Measurements from ENCODE around the gene CTNNBIP1.

CTNNBIP1 gene

DNA sequence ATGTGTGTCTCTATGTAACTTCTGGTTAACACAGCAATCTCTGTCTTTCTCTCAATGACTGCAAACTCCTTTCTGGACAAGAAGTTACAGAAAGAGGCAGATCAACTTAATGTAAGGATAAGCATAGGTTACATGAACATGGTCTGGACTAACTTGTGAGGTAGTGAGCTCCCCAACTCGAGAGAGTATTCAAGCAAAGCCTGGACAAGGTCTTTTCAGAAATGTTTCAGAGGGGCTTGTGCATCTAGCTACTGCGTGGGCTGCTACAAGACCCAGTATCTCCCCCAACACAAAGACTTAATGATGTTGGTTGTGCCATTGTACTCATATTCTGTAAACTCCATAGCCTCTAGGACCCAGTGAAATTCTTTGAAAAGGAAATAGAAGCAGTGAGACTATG, 62.8 kb downstream of the CTNNBIP1 start:
- TF ChIP-seq, protein P1, sequence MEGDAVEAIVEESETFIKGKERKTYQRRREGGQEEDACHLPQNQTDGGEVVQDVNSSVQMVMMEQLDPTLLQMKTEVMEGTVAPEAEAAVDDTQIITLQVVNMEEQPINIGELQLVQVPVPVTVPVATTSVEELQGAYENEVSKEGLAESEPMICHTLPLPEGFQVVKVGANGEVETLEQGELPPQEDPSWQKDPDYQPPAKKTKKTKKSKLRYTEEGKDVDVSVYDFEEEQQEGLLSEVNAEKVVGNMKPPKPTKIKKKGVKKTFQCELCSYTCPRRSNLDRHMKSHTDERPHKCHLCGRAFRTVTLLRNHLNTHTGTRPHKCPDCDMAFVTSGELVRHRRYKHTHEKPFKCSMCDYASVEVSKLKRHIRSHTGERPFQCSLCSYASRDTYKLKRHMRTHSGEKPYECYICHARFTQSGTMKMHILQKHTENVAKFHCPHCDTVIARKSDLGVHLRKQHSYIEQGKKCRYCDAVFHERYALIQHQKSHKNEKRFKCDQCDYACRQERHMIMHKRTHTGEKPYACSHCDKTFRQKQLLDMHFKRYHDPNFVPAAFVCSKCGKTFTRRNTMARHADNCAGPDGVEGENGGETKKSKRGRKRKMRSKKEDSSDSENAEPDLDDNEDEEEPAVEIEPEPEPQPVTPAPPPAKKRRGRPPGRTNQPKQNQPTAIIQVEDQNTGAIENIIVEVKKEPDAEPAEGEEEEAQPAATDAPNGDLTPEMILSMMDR (IDR thresholded peaks at IDR 0.05), result no peak
- H3K27ac ChIP-seq, result no peak overlapping the region
- peaks cover 2 to 9% of the 10 kb centered on the region in 2 experiments for H3K4me1 ChIP-seq (ENCODE audit: control insufficient read depth in 1 of 2, insufficient read depth in 1 of 2, low read depth in 1 of 2, low read length in 1 of 2)
- no peaks in the 10 kb centered on the region for H3K9me3 ChIP-seq
- peaks cover 10% of the 10 kb centered on the region for H3K36me3 ChIP-seq
- peaks cover 9% of the 10 kb centered on the region for H3K27me3 ChIP-seq
- H3K4me3 ChIP-seq (ENCODE audit: low read depth in 1 of 2, low read length in 1 of 2), result no peak overlapping the region

DNA sequence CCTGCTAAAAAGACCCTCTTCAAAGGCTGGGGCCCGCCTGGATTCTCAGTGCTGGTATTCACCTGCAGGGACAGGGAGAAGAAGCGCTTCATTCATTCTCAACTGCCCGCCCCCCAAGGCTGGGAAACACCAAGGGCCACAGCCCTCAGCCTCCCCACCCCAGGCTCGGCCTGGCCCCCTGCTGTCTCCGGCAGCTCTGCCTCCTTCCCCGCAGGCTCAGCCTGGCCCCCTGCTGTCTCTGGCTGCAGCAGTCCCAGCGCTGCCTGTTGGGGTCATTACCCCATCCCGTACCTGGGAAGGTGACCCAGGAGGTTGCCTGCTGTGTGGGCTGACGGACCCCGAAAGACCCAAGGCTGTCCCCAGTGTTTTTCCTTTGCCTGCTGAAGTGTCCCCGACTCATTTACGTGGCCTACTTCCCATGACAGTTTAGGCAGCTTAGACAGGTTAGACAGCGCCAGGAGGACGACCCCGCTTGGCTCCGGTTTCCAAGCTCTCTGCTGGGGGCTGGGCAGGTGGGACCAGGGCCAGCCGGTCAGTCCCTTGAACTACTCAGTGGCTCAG, 63.4 kb downstream of the CTNNBIP1 start:
- Histone ChIP-seq H3K4me3 (ENCODE audit: low read depth in 1 of 2, low read length in 1 of 2) (no peak overlapping the region), H3K9me3 (no peaks in the 10 kb centered on the region), H3K27ac (no peak overlapping the region), H3K4me1 (ENCODE audit: control insufficient read depth in 1 of 2, insufficient read depth in 1 of 2, low read depth in 1 of 2, low read length in 1 of 2) (peaks cover 0 to 7% of the 10 kb centered on the region in 2 experiments), H3K36me3 (peaks cover 10% of the 10 kb centered on the region), H3K27me3 (peaks cover 9% of the 10 kb centered on the region)
- TF ChIP-seq, protein P1 (IDR thresholded peaks at IDR 0.05), result no peak

DNA sequence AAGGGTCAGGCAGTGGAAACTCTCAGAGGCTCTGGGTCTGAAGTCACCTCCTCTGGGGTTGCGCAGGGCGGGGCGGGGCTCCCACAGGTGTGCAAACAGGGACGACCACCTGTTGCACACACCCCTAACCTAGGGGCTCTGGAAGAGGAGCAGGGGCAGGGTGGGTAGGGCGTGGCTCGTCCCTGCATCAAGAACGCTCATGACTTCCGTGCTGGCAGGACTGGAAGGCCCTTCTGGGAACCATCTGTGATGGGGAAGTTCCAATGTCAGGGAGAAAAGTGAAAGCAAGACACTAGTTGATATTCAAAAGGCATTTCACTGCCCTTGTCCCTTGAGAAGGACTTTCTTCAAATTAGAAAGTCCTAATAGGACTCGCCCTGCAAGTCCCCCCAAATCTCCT, 64.2 kb downstream of the CTNNBIP1 start:
- TF ChIP-seq, protein P1 (IDR thresholded peaks at IDR 0.05), result no peak
- peaks cover 10% of the 10 kb centered on the region for H3K36me3 ChIP-seq
- no peak overlapping the region for H3K27ac ChIP-seq
- peaks cover 7% of the 10 kb centered on the region for H3K27me3 ChIP-seq
- peaks cover 0 to 7% of the 10 kb centered on the region in 2 experiments for H3K4me1 ChIP-seq (ENCODE audit: control insufficient read depth in 1 of 2, insufficient read depth in 1 of 2, low read depth in 1 of 2, low read length in 1 of 2)
- H3K9me3 ChIP-seq, result no peaks in the 10 kb centered on the region
- no peak overlapping the region for H3K4me3 ChIP-seq (ENCODE audit: low read depth in 1 of 2, low read length in 1 of 2)

DNA sequence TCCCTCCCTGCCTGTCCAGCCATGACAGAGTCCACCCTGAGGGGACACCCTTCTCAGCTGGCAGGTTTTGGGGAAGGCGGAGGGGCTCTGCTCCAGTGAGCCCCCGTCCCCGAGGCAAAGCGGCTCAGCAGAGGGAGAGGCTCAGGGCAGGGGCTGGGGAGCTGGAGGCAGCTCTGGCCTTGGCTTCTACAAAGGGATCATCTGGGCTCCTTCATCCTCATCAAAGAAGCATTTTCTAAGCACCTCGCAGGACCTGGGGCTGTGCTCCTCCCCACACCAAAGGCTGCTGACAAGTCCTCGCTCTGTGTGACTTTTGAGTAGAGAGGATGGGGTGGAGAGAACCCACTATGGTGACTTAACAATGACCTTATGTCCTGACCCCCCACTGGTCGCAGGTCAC, 65.3 kb downstream of the CTNNBIP1 start:
- Histone ChIP-seq H3K4me1 (ENCODE audit: control insufficient read depth in 1 of 2, insufficient read depth in 1 of 2, low read depth in 1 of 2, low read length in 1 of 2) (no peaks in the 10 kb centered on the region), H3K27me3 (no peaks in the 10 kb centered on the region), H3K36me3 (peaks cover 10% of the 10 kb centered on the region), H3K4me3 (ENCODE audit: low read depth in 1 of 2, low read length in 1 of 2) (no peak overlapping the region), H3K27ac (no peak overlapping the region), H3K9me3 (no peaks in the 10 kb centered on the region)
- TF ChIP-seq, protein P1 (IDR thresholded peaks at IDR 0.05), result no peak

DNA sequence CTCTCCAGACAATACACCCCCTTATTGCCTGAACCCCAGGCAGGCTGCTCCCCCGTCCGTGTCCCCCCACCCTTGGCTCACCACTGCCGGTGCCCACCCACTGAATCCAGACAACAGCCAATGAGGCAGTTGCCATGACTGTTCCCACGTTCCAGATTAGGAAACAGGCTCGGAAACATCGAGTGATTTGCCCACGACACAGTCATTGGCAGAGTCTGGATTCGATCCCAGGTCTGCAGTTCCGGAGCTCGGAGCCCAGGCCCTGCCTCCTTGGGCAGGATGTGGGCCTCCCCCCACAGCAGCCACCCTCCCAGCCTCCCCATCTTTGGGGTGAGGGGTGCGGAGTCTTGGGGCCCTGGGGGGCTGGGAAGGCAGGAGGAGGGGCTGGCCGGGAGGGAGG, 66.0 kb downstream of the CTNNBIP1 start:
- Histone ChIP-seq H3K4me1 (ENCODE audit: control insufficient read depth in 1 of 2, insufficient read depth in 1 of 2, low read depth in 1 of 2, low read length in 1 of 2) (no peaks in the 10 kb centered on the region), H3K27me3 (no peaks in the 10 kb centered on the region), H3K36me3 (peaks cover 8% of the 10 kb centered on the region), H3K4me3 (ENCODE audit: low read depth in 1 of 2, low read length in 1 of 2) (no peak overlapping the region), H3K9me3 (no peaks in the 10 kb centered on the region), H3K27ac (no peak overlapping the region)
- TF ChIP-seq, protein P1 (IDR thresholded peaks at IDR 0.05), result no peak

DNA sequence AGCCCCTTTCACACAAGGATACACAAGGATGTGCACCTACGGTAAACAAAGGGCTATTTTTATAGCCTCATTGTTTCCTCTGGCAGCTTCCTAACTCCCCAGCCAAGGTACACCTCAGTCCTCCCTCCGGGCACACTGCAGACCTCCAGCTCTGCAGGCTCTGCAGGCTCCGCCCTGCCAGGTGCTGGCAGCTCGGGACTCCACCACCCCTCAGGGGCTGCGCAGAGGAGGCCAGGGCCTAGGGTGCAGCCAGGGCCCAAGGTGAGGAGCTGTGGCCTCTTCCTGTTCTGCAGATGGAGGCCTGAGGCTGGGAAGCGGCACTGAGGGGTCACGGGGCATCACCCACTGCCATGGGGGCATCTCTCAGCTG, 66.5 kb downstream of the CTNNBIP1 start:
- H3K9me3 ChIP-seq, result no peaks in the 10 kb centered on the region
- H3K27me3 ChIP-seq, result no peaks in the 10 kb centered on the region
- H3K36me3 ChIP-seq, result peaks cover 4% of the 10 kb centered on the region
- no peak overlapping the region for H3K4me3 ChIP-seq (ENCODE audit: low read depth in 1 of 2, low read length in 1 of 2)
- no peaks in the 10 kb centered on the region for H3K4me1 ChIP-seq (ENCODE audit: control insufficient read depth in 1 of 2, insufficient read depth in 1 of 2, low read depth in 1 of 2, low read length in 1 of 2)
- H3K27ac ChIP-seq, result no peak overlapping the region
- TF ChIP-seq, protein P1 (IDR thresholded peaks at IDR 0.05), result no peak
